Adrenal gland (tissue), 5 donors: ENCODE measurements around the gene NLRP6.
"Not testable (repeated sequence)": the region's sequence is repeated elsewhere in the genome, so short reads cannot be mapped to it uniquely, and the experiment has no call there.

Experiments
- CTCF ChIP-seq, 6 experiments: fragments of 450-650 bp in 4 of 6; fragments of 200-600 bp in 2 of 6; sonication (generic) in 1 of 6; IDR thresholded peaks; 1 replicate in 5 of 6; 2 replicates in 1 of 6; pipeline versions ENCODE4 v1.5.1 to v1.8.0; 2016 to 2021; ENCODE audit warnings: antibody characterized with exemption in 6 of 6, mild to moderate bottlenecking in 2 of 6, moderate library complexity in 1 of 6
- POLR2A ChIP-seq, 2 donors: fragments of 450-650 bp; IDR thresholded peaks; one replicate each; pipeline ENCODE4 v1.6.1; 2017; ENCODE audit warnings: antibody characterized with exemption in 2 of 2, mild to moderate bottlenecking in 2 of 2, moderate library complexity in 1 of 2
- donor health status: DM: no; HTN: no; CAD: no.

GRCh38 chr11:309979-310572 is 31.9 kb downstream of the NLRP6 start:
- not testable (repeated sequence) for TF ChIP-seq CTCF, POLR2A (IDR thresholded peaks at IDR 0.05)
